HG02840 (cell line): ENCODE data around the gene LAIR2.
"Not testable (repeated sequence)": the region's sequence is repeated elsewhere in the genome, so short reads cannot be mapped to it uniquely, and the experiment has no call there.

Experiments used
- ATAC-seq: cut with Tn5 transposase; IDR thresholded peaks from one replicate; pipeline ENCODE4 v1.9.1; 2021; ENCODE audit warnings: mild to moderate bottlenecking, moderate library complexity, moderate number of reproducible peaks; ENCODE audit not compliant: unreplicated experiment, low FRiP score

The LAIR2 gene

DNA sequence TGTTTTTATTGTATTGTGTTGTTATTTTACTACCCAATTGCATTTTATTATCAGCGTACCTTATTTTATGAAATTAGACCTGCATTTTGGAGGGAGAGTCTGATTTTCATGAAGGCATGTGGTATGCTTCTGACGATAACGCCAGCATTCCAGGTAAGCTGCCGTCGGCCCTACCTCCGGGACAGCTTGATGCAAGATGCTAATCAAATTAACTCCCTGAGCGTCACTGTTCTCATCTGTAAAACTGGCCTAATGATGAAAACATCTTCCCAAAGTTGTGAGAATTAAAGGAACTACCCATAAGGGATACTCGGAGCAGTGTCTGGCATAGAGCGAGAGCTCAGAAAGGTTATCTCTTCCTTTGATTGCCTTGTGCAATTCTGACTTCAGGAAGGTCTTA lies 12.9 kb upstream of the LAIR2 start:
- no peak for ATAC-seq

GRCh38 chr19:54492568-54492967 lies 10.1 kb upstream of the LAIR2 start:
- no peak for ATAC-seq

DNA sequence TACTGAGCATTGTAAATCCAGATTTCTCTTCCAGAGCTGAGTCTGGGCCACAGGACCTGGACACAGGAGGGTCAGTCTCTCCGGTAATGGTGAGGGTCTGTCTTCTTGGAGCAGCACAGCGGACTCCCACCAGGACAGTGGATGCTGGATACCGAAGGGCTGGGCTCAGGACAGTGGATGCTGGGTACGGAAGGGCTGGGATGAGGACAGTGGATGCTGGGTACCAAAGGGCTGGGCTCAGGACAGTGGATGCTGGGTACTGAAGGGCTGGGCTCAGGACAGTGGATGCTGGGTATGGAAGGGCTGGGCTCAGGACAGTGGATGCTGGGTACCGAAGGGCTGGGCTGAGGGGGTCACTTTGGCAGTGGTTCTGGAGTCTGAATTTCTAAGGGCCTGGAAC lies 9.6 kb upstream of the LAIR2 start:
- ATAC-seq = not testable (repeated sequence)

DNA sequence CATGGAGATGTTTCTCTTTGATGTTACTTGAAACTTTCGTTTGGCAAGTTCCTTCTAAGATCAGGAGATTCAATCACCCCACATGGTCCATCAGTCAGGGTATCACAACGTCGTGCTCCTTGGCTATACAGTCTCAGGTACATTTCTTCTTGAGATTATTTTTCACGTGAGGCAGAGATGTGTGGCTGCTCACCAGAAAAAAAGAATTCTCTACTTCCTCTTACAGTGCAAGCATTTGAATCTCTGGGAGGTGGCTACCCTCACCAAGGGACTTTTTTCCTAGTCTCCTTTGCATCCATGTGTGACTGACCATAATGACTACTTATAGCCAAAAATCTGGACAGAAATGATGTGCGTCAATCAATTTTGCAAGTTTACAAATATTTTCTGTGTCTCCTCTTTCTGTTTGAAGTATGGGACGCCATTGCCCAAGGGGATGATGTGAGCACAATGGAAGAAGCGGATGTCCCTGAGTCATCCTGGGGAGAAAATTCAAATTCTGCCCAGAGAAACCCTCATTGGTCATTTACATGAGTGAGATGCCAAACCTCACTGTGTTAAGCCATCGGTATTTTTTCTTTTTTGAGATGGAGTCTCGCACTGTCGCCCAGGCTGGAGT lies 8.6 kb upstream of the LAIR2 start:
- ATAC-seq = no peak

DNA sequence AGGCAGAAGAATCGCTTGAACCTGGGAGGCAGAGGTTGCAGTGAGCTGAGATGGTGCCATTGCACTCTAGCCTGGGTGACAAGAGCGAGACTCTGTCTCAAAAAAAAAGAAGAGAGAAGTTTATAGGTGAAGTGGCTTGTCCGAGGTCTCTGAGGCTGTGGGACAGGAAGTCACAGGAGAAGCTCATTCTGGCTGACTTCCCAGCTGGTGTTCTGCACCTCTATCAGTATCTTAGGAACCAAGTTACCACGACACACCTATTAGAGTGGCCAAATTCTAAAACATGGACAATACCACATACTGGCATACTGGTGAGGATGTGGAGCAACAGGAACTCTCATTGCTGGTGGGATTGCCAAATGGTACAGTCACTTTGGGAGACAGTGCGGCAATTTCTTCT lies 7.3 kb upstream of the LAIR2 start:
- not testable (repeated sequence) for ATAC-seq

GRCh38 chr19:54497747-54498450 lies 4.7 kb upstream of the LAIR2 start:
- ATAC-seq = not testable (repeated sequence)

- ATAC-seq = not testable (repeated sequence)
These were observed 4.2 kb upstream of the LAIR2 start for GRCh38 chr19:54498451-54498772.

DNA sequence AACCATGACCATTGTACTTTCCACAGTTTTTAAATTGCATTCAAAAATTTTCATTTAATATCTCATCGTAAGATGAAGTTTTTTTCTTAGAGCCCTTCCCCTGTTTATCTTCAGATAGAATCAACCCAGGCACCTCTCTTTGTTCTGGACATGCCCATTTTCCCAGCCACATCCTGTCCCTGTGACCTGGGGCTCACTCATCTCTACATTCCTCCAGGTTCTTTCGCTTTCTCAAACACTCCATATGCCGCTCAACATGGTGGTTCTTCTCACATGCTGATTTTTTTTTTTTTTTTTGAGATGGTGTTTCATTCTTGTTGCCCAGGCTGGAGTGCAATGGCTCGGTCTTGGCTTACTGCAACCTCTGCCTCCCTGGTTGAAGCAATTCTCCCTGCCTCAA lies 2.9 kb downstream of the LAIR2 start:
- ATAC-seq = not testable (repeated sequence)

DNA sequence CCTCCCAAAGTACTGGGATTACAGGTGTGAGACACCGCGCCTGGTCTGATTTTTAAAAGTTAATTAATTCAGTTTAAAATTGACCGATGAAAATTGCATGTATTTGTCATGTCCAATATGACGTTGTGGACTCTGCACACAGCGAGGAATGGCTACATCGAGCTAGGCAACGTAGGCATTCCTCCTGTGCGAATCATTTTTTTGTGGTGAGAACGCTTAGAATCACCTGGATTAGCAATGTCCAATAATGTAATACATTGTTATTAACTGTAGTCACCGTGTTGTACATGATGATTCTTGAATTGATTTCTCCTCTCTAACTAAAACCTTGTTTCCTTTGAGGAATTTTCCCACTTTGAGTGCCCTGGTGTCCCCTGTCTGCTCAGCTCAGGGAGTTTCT lies 3.4 kb downstream of the LAIR2 start:
- no peak for ATAC-seq

DNA sequence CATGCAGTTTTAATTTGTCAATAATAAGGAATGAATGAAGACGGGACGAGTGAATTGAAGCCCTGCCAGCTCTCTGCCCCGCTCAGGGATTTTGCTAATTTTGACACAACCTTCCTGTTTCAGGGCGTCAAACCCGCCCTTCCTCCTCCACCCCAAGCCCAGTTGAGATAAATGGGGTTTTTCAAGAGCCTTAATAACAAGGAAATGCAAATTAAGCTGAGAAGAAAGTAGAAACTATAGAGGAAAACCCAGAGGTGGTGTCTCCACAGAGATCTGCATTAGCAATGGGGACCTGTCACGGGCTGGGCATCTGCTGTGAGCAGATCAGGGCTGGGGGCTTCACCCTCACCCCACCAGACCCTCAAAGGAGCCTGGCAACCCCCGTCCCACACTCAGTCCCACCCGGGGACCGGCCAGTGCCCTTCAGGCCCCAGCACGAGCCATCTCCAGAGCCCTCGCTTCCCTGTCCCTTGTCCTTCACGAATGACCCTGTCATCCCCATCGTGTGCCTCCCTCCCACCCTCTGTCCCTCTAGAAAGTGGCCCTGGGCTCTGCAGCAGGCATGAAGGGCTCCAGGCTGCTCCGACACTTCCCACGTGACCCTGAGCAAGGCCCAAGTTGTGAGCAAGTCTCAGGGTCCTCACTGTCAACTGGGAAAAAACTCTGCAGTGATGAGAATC lies 4.5 kb downstream of the LAIR2 start:
- ATAC-seq = not testable (repeated sequence)

DNA sequence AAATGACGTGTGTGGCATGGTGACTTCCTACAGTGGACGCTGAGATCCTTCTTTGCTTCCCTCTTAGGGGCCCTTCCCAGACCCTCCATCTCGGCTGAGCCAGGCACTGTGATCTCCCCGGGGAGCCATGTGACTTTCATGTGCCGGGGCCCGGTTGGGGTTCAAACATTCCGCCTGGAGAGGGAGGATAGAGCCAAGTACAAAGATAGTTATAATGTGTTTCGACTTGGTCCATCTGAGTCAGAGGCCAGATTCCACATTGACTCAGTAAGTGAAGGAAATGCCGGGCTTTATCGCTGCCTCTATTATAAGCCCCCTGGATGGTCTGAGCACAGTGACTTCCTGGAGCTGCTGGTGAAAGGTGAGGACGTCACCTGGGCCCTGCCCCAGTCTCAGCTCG lies 5.2 kb downstream of the LAIR2 start:
- no peak for ATAC-seq

GRCh38 chr19:54508487-54508886 lies 5.9 kb downstream of the LAIR2 start:
- ATAC-seq = not testable (repeated sequence)

DNA sequence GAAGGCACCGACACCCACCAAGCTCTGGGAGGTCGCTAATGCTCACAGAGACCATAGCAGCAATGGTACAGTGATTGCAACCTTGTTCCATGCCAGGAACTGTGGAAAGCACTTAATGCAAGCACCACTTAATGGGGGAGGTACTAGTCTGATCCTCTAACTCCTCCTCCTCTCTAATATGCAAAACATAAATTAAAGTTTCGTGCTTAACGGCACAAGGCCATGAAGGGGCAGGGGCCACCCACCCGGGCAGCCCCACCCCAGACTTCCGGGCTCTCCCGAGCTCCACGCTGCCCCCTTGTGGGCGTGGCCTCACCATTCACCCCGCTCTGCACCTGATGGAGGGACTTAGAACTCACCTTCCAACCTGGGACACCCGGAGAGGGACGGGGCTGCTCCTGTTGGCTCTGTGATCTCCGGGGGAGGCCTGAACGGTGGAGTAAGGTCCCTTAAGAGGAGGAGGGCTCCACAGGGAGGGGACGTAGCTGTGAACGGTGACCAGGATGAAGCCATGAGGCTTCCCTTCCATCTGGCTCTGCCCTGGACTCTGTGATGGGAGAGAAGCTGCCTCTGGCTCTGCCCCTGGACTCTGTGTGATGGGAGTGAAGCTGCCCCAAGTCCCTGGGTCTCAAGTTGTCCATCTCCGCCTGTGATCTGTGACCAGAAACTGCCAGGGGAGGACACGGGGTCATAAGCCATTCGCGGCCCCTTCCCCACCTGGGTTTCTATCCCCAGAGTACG lies 6.7 kb downstream of the LAIR2 start:
- ATAC-seq = not testable (repeated sequence)

- ATAC-seq = no peak
These were observed 12.5 kb downstream of the LAIR2 start for GRCh38 chr19:54515156-54515555.

GRCh38 chr19:54517483-54517882 lies 14.9 kb downstream of the LAIR2 start:
- ATAC-seq = no peak

DNA sequence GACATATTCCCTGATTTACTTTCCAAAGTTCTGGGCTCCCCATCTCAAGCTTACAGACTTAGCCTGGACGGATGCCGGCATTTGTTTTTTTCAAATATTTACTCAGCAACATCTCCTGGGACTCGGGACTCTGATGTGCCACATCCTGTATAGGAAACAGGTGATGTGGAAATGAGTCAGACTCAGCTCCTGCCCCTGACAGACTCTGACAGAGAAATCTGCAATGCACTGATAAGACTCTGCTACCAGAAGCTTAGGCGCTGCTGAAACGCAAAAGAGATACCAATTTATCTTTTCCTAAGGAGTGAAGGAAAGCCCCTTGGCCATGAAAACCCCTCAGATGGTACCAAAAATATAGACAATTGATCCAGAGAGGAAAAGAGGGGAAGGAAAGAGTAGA lies 16.2 kb downstream of the LAIR2 start:
- peak; percentile 43 for ATAC-seq

DNA sequence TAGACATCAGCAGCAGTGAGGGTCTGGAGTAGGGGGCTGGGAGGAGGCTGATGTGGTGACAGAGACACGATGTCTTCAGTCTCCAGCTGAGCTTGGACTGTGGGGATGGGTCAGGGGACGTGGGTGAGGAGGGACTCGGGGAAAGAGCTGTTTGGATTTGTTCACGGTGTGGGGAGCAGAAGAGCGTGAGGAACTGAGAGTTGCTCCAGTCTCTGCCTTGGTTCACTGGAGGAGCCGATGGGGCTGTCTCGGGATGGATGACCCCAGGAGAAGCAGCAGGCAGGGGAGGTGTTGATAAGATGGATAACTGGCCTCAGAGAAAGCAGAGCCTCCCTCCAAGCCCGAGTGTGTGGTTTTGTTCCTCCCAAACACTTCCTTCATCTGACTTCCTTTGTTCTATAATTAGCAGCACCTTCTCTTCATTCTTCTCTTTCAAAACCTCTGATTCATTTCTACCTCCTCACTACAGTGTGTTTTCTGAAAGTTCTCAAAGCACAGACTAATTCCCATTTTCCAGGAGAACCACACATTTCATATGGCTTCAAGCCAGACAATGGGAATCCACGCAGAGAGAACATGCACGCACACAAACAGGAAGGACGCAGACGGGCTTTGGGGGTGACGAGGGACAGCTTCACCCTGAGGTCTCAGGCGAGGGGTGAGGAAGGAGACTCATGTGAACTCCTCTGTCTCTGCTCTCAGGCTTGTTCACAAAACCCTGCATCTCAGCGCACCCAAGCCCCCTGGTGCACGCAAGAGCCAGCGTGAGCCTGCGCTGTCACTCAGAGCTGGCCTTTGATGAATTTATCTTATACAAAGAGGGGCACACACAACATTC lies 18.6 kb downstream of the LAIR2 start:
- no peak for ATAC-seq

DNA sequence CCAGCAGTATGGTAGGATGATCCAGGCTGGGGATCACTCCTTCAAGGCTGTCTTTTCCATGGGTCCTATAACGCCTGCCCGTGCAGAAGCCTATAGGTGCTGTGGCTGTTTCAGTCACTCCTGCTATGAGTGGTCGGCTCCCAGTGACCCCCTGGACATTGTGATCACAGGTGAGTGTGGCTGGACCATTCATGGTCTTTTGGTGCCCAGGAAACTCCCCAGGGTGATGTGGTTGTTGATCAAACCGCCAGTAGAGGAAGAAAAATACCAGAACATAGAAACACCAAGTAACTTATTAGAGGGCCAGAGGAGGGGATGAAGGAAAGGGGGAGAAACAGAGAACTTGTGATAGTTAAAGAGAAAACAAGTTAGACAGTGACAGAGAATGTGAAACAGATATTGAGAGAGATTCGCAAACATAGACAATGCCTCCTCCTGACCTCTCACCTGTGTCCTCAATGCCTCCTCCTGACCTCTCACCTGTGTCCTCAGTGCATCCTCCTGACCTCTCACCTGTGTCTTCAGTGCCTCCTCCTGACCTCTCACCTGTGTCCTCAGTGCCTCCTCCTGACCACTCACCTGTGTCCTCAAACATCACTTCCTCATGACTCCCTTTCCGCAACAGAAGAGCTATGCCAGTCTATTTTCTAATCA lies 19.4 kb downstream of the LAIR2 start:
- ATAC-seq = no peak

GRCh38 chr19:54523403-54523802 lies 20.8 kb downstream of the LAIR2 start:
- ATAC-seq = no peak

GRCh38 chr19:54525636-54526035 lies 23.0 kb downstream of the LAIR2 start:
- no peak for ATAC-seq
